Inferior parietal cortex (tissue), 1 donor: Measurements from ENCODE around the gene RGS6.

Experiments used
- DNase-seq: peaks from one replicate; pipeline ENCODE4 v3.0.0-alpha.2; 2016; ENCODE audit errors: extremely low spot score

RGS6 gene

GRCh38 chr14:72013721-72014345 is 81.6 kb downstream of the RGS6 start:
- DNase-seq: peak; percentile 8

GRCh38 chr14:72014486-72014885 is 82.3 kb downstream of the RGS6 start:
- DNase-seq: no peak

GRCh38 chr14:72017290-72017689 is 85.1 kb downstream of the RGS6 start:
- DNase-seq: no peak

- no peak for DNase-seq
Observed at GRCh38 chr14:72023128-72024042, 91.2 kb downstream of the RGS6 start.

GRCh38 chr14:72024043-72024407 is 91.8 kb downstream of the RGS6 start:
- DNase-seq: no peak

- no peak for DNase-seq
Observed at GRCh38 chr14:72024504-72024903, 92.3 kb downstream of the RGS6 start.

- DNase-seq: no peak
Observed at GRCh38 chr14:72026536-72026935, 94.3 kb downstream of the RGS6 start.

GRCh38 chr14:72027061-72027460 is 94.8 kb downstream of the RGS6 start:
- DNase-seq: no peak

- no peak for DNase-seq
Observed at GRCh38 chr14:72033365-72033764, 101.1 kb downstream of the RGS6 start.

- DNase-seq: no peak
Observed at GRCh38 chr14:72040528-72040927, 108.3 kb downstream of the RGS6 start.

- no peak for DNase-seq
Observed at GRCh38 chr14:72045271-72045670, 113.0 kb downstream of the RGS6 start.

- DNase-seq: no peak
Observed at GRCh38 chr14:72045885-72046284, 113.7 kb downstream of the RGS6 start.

- peak; percentile 6 for DNase-seq
Observed at GRCh38 chr14:72049462-72049861, 117.2 kb downstream of the RGS6 start.

GRCh38 chr14:72052356-72052755 is 120.1 kb downstream of the RGS6 start:
- DNase-seq: no peak

- DNase-seq: no peak
Observed at GRCh38 chr14:72053651-72054050, 121.4 kb downstream of the RGS6 start.

- DNase-seq: no peak
Observed at GRCh38 chr14:72054911-72055310, 122.7 kb downstream of the RGS6 start.

- no peak for DNase-seq
Observed at GRCh38 chr14:72057701-72058285, 125.6 kb downstream of the RGS6 start.

- DNase-seq: no peak
Observed at GRCh38 chr14:72060460-72060859, 128.2 kb downstream of the RGS6 start.

GRCh38 chr14:72060917-72061316 is 128.7 kb downstream of the RGS6 start:
- DNase-seq: no peak

GRCh38 chr14:72061718-72062117 is 129.5 kb downstream of the RGS6 start:
- DNase-seq: no peak

- DNase-seq: no peak
Observed at GRCh38 chr14:72063761-72064282, 131.6 kb downstream of the RGS6 start.

- no peak for DNase-seq
Observed at GRCh38 chr14:72064501-72064900, 132.3 kb downstream of the RGS6 start.

GRCh38 chr14:72070458-72070857 is 138.2 kb downstream of the RGS6 start:
- no peak for DNase-seq
